HCT116 (cell line): ENCODE measurements around the gene PLAU.

Experiments used
- CEBPB ChIP-seq: IDR thresholded peaks from 2 replicates; pipeline ENCODE4 v1.6.1; 2012; ENCODE audit warnings: low read depth
- ELF1 ChIP-seq: IDR thresholded peaks from 2 replicates; pipeline ENCODE4 v1.6.1; 2012; ENCODE audit warnings: low read depth, borderline replicate concordance
- EZH2 ChIP-seq: fragments of 200-600 bp; sonication (generic); IDR thresholded peaks from 2 replicates; pipeline ENCODE4 v1.6.1; 2017; ENCODE audit warnings: antibody characterized with exemption, mixed run types
- EZH2phosphoT487 ChIP-seq: fragments of 200-600 bp; IDR thresholded peaks from 2 replicates; pipeline ENCODE4 v1.6.1; 2018; ENCODE audit warnings: antibody characterized with exemption, borderline replicate concordance
- FOSL1 ChIP-seq: IDR thresholded peaks from 2 replicates; pipeline ENCODE4 v1.6.1; 2012; ENCODE audit warnings: low read depth
- JUND ChIP-seq: IDR thresholded peaks from 2 replicates; pipeline ENCODE4 v1.6.1; 2012
- POLR2A ChIP-seq: IDR thresholded peaks from 2 replicates; pipeline ENCODE4 v1.7.0; 2011; ENCODE audit warnings: borderline replicate concordance; ENCODE audit not compliant: insufficient read depth, insufficient read length; ENCODE audit errors: extremely low read depth
- RAD21 ChIP-seq: IDR thresholded peaks from 2 replicates; pipeline ENCODE4 v1.6.1; 2012; ENCODE audit warnings: low read depth, mild to moderate bottlenecking
- SIN3A ChIP-seq: IDR thresholded peaks from 2 replicates; pipeline ENCODE4 v1.6.1; 2012; ENCODE audit warnings: low read depth
- TF ChIP-seq, protein P1 (sequence below), 3 experiments: fragments of 200-600 bp in 1 of 3; sonication (generic) in 1 of 3; IDR thresholded peaks in 2 of 3; conservative IDR thresholded peaks in 1 of 3; 2 replicates each; pipeline ENCODE4 v1.5.1; 2012 to 2017; ENCODE audit warnings: low read depth in 2 of 3, low read length in 2 of 3, antibody characterized with exemption in 1 of 3, borderline replicate concordance in 1 of 3, control low read depth in 1 of 3, mild to moderate bottlenecking in 1 of 3, mixed read lengths in 1 of 3, mixed run types in 1 of 3, moderate library complexity in 1 of 3; ENCODE audit not compliant: insufficient read depth in 1 of 3
- TF ChIP-seq, protein P2 (sequence below): IDR thresholded peaks from 2 replicates; pipeline ENCODE4 v1.6.1; 2012; ENCODE audit warnings: low read depth
- TF ChIP-seq, protein P3 (sequence below): IDR thresholded peaks from 2 replicates; pipeline ENCODE4 v1.6.1; 2011; ENCODE audit warnings: mild to moderate bottlenecking, low read length, moderate library complexity; ENCODE audit not compliant: insufficient replicate concordance; ENCODE audit errors: extremely low read depth
- TF ChIP-seq, protein P4 (sequence below): IDR thresholded peaks from 2 replicates; pipeline ENCODE4 v1.6.1; 2012

DNA sequence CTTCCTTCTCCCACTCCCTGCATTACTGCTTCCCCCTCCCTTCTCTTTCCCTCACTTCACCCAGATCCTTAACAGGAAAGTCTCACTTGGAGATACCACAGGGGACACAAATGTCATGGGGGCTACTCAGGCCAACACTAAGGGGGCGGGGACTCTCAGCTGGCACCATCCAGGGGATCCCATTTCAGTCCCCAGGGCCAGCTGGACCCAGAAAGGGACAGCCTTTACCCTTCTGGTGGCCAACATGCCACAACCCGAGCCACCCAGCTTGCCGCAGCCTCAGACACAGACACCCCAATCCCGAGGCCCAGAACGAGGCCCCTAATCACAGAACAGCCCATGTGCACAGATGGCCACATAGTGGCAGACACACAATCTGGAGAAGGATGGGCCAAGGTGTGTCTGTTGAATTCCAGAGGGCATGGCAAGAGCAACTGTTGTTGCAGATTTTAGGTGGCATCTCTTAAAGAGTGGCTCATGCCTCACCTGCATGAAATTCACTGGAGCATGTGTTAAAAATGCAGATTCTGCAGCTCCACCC, 42.2 kb upstream of the PLAU start:
- TF ChIP-seq, protein P1, sequence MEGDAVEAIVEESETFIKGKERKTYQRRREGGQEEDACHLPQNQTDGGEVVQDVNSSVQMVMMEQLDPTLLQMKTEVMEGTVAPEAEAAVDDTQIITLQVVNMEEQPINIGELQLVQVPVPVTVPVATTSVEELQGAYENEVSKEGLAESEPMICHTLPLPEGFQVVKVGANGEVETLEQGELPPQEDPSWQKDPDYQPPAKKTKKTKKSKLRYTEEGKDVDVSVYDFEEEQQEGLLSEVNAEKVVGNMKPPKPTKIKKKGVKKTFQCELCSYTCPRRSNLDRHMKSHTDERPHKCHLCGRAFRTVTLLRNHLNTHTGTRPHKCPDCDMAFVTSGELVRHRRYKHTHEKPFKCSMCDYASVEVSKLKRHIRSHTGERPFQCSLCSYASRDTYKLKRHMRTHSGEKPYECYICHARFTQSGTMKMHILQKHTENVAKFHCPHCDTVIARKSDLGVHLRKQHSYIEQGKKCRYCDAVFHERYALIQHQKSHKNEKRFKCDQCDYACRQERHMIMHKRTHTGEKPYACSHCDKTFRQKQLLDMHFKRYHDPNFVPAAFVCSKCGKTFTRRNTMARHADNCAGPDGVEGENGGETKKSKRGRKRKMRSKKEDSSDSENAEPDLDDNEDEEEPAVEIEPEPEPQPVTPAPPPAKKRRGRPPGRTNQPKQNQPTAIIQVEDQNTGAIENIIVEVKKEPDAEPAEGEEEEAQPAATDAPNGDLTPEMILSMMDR (IDR thresholded peaks at IDR 0.05 in 2 of 3, conservative IDR thresholded peaks at IDR 0.05 in 1 of 3; ENCODE audit: borderline replicate concordance in 1 of 3, insufficient read depth in 1 of 3, low read depth in 2 of 3, low read length in 2 of 3) = no peak
- TF ChIP-seq, protein P2, sequence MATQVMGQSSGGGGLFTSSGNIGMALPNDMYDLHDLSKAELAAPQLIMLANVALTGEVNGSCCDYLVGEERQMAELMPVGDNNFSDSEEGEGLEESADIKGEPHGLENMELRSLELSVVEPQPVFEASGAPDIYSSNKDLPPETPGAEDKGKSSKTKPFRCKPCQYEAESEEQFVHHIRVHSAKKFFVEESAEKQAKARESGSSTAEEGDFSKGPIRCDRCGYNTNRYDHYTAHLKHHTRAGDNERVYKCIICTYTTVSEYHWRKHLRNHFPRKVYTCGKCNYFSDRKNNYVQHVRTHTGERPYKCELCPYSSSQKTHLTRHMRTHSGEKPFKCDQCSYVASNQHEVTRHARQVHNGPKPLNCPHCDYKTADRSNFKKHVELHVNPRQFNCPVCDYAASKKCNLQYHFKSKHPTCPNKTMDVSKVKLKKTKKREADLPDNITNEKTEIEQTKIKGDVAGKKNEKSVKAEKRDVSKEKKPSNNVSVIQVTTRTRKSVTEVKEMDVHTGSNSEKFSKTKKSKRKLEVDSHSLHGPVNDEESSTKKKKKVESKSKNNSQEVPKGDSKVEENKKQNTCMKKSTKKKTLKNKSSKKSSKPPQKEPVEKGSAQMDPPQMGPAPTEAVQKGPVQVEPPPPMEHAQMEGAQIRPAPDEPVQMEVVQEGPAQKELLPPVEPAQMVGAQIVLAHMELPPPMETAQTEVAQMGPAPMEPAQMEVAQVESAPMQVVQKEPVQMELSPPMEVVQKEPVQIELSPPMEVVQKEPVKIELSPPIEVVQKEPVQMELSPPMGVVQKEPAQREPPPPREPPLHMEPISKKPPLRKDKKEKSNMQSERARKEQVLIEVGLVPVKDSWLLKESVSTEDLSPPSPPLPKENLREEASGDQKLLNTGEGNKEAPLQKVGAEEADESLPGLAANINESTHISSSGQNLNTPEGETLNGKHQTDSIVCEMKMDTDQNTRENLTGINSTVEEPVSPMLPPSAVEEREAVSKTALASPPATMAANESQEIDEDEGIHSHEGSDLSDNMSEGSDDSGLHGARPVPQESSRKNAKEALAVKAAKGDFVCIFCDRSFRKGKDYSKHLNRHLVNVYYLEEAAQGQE = no peak
- TF ChIP-seq SIN3A (no peak), EZH2 (no peak), RAD21 (no peak), POLR2A (no peak), ELF1 (no peak), CEBPB (no peak), JUND (no peak), EZH2phosphoT487 (no peak), FOSL1 (no peak)
- TF ChIP-seq, protein P3, sequence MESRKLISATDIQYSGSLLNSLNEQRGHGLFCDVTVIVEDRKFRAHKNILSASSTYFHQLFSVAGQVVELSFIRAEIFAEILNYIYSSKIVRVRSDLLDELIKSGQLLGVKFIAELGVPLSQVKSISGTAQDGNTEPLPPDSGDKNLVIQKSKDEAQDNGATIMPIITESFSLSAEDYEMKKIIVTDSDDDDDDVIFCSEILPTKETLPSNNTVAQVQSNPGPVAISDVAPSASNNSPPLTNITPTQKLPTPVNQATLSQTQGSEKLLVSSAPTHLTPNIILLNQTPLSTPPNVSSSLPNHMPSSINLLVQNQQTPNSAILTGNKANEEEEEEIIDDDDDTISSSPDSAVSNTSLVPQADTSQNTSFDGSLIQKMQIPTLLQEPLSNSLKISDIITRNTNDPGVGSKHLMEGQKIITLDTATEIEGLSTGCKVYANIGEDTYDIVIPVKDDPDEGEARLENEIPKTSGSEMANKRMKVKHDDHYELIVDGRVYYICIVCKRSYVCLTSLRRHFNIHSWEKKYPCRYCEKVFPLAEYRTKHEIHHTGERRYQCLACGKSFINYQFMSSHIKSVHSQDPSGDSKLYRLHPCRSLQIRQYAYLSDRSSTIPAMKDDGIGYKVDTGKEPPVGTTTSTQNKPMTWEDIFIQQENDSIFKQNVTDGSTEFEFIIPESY = no peak
- TF ChIP-seq, protein P4, sequence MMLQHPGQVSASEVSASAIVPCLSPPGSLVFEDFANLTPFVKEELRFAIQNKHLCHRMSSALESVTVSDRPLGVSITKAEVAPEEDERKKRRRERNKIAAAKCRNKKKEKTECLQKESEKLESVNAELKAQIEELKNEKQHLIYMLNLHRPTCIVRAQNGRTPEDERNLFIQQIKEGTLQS = no peak
